HepG2 (cell line): ENCODE results near the gene NHSL1. TPM values are rescaled to one million over a fixed set of nuclear protein-coding genes. Genes with fewer than 3 reads are reported as not detected.

Experiments used
- AGO1 ChIP-seq: fragments of 200-400 bp; formaldehyde crosslinking; IDR thresholded peaks from 2 replicates; pipeline ENCODE4 v1.6.1; 2017; ENCODE audit warnings: mild to moderate bottlenecking, low read depth, low read length, moderate library complexity; ENCODE audit not compliant: poor library complexity, severe bottlenecking
- ETV5 ChIP-seq: IDR thresholded peaks from 2 replicates; pipeline ENCODE4 v1.6.1; 2018; ENCODE audit warnings: missing biosample characterization, missing genetic modification reagents, inconsistent platforms, borderline replicate concordance
- FLYWCH1 ChIP-seq: sonication (generic); formaldehyde crosslinking; IDR thresholded peaks from 2 replicates; pipeline ENCODE4 v1.8.1; 2023; ENCODE audit warnings: mild to moderate bottlenecking, missing genetic modification reagents
- HDAC2 ChIP-seq: sonication (generic); formaldehyde crosslinking; IDR thresholded peaks from 2 replicates; pipeline ENCODE4 v1.4.0; 2020; ENCODE audit warnings: missing genetic modification reagents
- KMT2A ChIP-seq: sonication (generic); formaldehyde crosslinking; IDR thresholded peaks from 2 replicates; pipeline ENCODE4 v1.4.0; 2020; ENCODE audit warnings: missing genetic modification reagents
- NCOA5 ChIP-seq: sonication (generic); formaldehyde crosslinking; IDR thresholded peaks from 2 replicates; pipeline ENCODE4 v1.4.0; 2020; ENCODE audit warnings: missing genetic modification reagents
- PTBP1 ChIP-seq: fragments of 200-400 bp; formaldehyde crosslinking; IDR thresholded peaks from 2 replicates; pipeline ENCODE4 v1.6.1; 2018; ENCODE audit warnings: low read length, low read depth; ENCODE audit not compliant: poor library complexity, severe bottlenecking
- SALL1 ChIP-seq: sonication (generic); formaldehyde crosslinking; IDR thresholded peaks from 2 replicates; pipeline ENCODE4 v1.8.0; 2022; ENCODE audit warnings: mild to moderate bottlenecking, missing genetic modification reagents
- XBP1 ChIP-seq: sonication (generic); formaldehyde crosslinking; IDR thresholded peaks from 2 replicates; pipeline ENCODE4 v1.5.0; 2020; ENCODE audit warnings: missing genetic modification reagents
- ZNF33B ChIP-seq: sonication (generic); formaldehyde crosslinking; IDR thresholded peaks from 2 replicates; pipeline ENCODE4 v1.5.1; 2020; ENCODE audit warnings: mild to moderate bottlenecking, missing genetic modification reagents
- ZNF484 ChIP-seq: sonication (generic); formaldehyde crosslinking; IDR thresholded peaks from 2 replicates; pipeline ENCODE4 v1.5.1; 2020; ENCODE audit warnings: mild to moderate bottlenecking, low read depth, missing genetic modification reagents, borderline replicate concordance
- ZNF772 ChIP-seq: sonication (generic); formaldehyde crosslinking; IDR thresholded peaks from 2 replicates; pipeline ENCODE4 v1.5.0; 2020; ENCODE audit warnings: mild to moderate bottlenecking, missing genetic modification reagents
- ZNF883 ChIP-seq: sonication (generic); formaldehyde crosslinking; IDR thresholded peaks from 2 replicates; pipeline ENCODE4 v1.5.1; 2020; ENCODE audit warnings: mild to moderate bottlenecking, missing genetic modification reagents; ENCODE audit errors: not compliant biosample characterization
- polyA plus RNA-seq, 8 experiments: library from polyadenylated mRNA; depleted of rRNA in 3 of 8; stranded (reverse) in 7 of 8; unstranded in 1 of 8; fragments of >200 nt; fragmentation: Illumina TruSeq in 4 of 8; extraction: Trizol in 4 of 8; gene quantifications; 2 replicates each; pipeline versions ENCODE4 v1.2.1 to v1.2.3, GENCODE V29; 2011 to 2016; ENCODE audit warnings: low read depth in 4 of 8, missing spikeins in 1 of 8, mixed read lengths in 1 of 8; ENCODE audit not compliant: insufficient read depth in 1 of 8
- total RNA-seq, 5 experiments: library from RNA; depleted of rRNA; stranded (reverse); fragments of >200 nt; fragmentation: Illumina TruSeq; extraction: Trizol; gene quantifications; 2 replicates each; pipeline ENCODE4 v1.2.3, GENCODE V29; 2016; ENCODE audit warnings: low read depth in 1 of 5
- TF ChIP-seq, protein P1 (sequence below): sonication (generic); IDR thresholded peaks from 2 replicates; pipeline ENCODE4 v1.6.1; 2016; ENCODE audit warnings: low read depth, borderline replicate concordance
- TF ChIP-seq, protein P2 (sequence below): IDR thresholded peaks from 2 replicates; pipeline ENCODE4 v1.6.1; 2016; ENCODE audit warnings: missing compliant biosample characterization, missing genetic modification reagents, borderline replicate concordance
- TF ChIP-seq, protein P3 (sequence below): sonication (generic); formaldehyde crosslinking; IDR thresholded peaks from 2 replicates; pipeline ENCODE4 v1.4.0; 2020; ENCODE audit warnings: mild to moderate bottlenecking, missing genetic modification reagents
- TF ChIP-seq, protein P4 (sequence below): sonication (generic); formaldehyde crosslinking; IDR thresholded peaks from 2 replicates; pipeline ENCODE4 v1.4.0; 2020; ENCODE audit warnings: mild to moderate bottlenecking, missing genetic modification reagents, borderline replicate concordance
- TF ChIP-seq, protein P5 (sequence below): sonication (generic); formaldehyde crosslinking; IDR thresholded peaks from 2 replicates; pipeline ENCODE4 v1.4.0; 2020; ENCODE audit warnings: missing genetic modification reagents
- TF ChIP-seq, protein P6 (sequence below): sonication (generic); formaldehyde crosslinking; IDR thresholded peaks from 2 replicates; pipeline ENCODE4 v1.4.0; 2020; ENCODE audit warnings: missing genetic modification reagents
- TF ChIP-seq, protein P7 (sequence below): IDR thresholded peaks from 2 replicates; pipeline ENCODE4 v1.6.1; 2016

The NHSL1 gene
- total and polyA plus RNA-seq, 2 of the 13 experiments (the other 11 are each of a cell fraction or from before 2014, with no cell fraction given) = 24.9 to 53.6 TPM

DNA sequence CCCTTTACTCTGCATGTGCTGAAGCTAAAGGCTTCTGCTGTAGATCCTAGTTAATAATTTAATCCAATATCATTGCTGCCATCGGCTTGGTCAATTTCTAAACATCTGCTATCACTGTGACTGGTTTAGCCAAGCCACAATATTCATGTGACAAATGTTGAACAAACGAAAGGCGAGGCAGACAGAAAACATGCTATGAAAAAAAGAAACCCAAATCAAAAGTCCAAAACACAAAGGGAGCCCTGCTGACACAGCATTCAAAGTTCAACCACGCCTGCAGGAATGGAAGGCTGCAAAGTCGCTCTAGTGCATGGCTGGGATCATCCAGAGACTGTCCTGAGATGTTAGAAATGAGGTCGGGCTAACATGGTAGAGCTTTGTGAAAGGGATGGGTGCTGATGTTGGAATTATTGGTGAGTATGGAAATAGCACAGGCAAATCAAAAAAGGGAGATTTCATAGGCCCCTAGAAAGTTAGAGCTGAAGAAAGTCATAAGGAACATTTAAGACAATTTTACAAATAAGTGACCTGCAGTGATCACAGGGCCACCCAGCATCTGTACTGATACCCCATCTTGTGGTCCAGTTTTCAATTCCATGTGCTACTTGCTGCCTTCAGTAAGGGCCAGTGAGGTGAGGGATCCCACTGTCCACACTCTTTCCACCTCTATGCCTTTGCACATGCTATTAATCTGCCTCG lies 8.8 kb upstream of the NHSL1 start (continued):
- TF ChIP-seq ZNF484 (CRISPR knock-in tag) (no peak), ZNF33B (no peak), NCOA5 (CRISPR knock-in tag) (no peak), SALL1 (CRISPR knock-in tag) (peak; percentile 91), HDAC2 (CRISPR knock-in tag) (peak; percentile 83; the same call in 1 of the 2 replicates), ZNF772 (CRISPR knock-in tag) (no peak), KMT2A (peak; percentile 79), ETV5 (peak; percentile 26; the same call in 1 of the 2 replicates), XBP1 (CRISPR knock-in tag) (no peak), AGO1 (no peak), FLYWCH1 (CRISPR knock-in tag) (no peak), ZNF883 (CRISPR knock-in tag) (no peak), PTBP1 (no peak)
- TF ChIP-seq, protein P1, sequence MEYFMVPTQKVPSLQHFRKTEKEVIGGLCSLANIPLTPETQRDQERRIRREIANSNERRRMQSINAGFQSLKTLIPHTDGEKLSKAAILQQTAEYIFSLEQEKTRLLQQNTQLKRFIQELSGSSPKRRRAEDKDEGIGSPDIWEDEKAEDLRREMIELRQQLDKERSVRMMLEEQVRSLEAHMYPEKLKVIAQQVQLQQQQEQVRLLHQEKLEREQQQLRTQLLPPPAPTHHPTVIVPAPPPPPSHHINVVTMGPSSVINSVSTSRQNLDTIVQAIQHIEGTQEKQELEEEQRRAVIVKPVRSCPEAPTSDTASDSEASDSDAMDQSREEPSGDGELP = peak; percentile 36; the same call in 1 of the 2 replicates
- TF ChIP-seq, protein P2, sequence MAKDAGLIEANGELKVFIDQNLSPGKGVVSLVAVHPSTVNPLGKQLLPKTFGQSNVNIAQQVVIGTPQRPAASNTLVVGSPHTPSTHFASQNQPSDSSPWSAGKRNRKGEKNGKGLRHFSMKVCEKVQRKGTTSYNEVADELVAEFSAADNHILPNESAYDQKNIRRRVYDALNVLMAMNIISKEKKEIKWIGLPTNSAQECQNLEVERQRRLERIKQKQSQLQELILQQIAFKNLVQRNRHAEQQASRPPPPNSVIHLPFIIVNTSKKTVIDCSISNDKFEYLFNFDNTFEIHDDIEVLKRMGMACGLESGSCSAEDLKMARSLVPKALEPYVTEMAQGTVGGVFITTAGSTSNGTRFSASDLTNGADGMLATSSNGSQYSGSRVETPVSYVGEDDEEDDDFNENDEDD (CRISPR knock-in tag) = no peak
- TF ChIP-seq, protein P3, sequence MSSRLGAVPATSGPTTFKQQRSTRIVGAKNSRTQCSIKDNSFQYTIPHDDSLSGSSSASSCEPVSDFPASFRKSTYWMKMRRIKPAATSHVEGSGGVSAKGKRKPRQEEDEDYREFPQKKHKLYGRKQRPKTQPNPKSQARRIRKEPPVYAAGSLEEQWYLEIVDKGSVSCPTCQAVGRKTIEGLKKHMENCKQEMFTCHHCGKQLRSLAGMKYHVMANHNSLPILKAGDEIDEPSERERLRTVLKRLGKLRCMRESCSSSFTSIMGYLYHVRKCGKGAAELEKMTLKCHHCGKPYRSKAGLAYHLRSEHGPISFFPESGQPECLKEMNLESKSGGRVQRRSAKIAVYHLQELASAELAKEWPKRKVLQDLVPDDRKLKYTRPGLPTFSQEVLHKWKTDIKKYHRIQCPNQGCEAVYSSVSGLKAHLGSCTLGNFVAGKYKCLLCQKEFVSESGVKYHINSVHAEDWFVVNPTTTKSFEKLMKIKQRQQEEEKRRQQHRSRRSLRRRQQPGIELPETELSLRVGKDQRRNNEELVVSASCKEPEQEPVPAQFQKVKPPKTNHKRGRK (CRISPR knock-in tag) = no peak
- TF ChIP-seq, protein P4, sequence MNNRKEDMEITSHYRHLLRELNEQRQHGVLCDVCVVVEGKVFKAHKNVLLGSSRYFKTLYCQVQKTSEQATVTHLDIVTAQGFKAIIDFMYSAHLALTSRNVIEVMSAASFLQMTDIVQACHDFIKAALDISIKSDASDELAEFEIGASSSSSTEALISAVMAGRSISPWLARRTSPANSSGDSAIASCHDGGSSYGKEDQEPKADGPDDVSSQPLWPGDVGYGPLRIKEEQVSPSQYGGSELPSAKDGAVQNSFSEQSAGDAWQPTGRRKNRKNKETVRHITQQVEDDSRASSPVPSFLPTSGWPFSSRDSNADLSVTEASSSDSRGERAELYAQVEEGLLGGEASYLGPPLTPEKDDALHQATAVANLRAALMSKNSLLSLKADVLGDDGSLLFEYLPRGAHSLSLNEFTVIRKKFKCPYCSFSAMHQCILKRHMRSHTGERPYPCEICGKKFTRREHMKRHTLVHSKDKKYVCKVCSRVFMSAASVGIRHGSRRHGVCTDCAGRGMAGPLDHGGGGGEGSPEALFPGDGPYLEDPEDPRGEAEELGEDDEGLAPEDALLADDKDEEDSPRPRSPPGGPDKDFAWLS (CRISPR knock-in tag) = no peak
- TF ChIP-seq, protein P5, sequence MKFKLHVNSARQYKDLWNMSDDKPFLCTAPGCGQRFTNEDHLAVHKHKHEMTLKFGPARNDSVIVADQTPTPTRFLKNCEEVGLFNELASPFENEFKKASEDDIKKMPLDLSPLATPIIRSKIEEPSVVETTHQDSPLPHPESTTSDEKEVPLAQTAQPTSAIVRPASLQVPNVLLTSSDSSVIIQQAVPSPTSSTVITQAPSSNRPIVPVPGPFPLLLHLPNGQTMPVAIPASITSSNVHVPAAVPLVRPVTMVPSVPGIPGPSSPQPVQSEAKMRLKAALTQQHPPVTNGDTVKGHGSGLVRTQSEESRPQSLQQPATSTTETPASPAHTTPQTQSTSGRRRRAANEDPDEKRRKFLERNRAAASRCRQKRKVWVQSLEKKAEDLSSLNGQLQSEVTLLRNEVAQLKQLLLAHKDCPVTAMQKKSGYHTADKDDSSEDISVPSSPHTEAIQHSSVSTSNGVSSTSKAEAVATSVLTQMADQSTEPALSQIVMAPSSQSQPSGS (CRISPR knock-in tag) = no peak; the same call in 1 of the 2 replicates
- TF ChIP-seq, protein P6, sequence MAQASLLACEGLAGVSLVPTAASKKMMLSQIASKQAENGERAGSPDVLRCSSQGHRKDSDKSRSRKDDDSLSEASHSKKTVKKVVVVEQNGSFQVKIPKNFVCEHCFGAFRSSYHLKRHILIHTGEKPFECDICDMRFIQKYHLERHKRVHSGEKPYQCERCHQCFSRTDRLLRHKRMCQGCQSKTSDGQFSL = no peak
- TF ChIP-seq, protein P7, sequence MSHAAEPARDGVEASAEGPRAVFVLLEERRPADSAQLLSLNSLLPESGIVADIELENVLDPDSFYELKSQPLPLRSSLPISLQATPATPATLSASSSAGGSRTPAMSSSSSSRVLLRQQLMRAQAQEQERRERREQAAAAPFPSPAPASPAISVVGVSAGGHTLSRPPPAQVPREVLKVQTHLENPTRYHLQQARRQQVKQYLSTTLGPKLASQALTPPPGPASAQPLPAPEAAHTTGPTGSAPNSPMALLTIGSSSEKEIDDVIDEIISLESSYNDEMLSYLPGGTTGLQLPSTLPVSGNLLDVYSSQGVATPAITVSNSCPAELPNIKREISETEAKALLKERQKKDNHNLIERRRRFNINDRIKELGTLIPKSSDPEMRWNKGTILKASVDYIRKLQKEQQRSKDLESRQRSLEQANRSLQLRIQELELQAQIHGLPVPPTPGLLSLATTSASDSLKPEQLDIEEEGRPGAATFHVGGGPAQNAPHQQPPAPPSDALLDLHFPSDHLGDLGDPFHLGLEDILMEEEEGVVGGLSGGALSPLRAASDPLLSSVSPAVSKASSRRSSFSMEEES (CRISPR knock-in tag) = peak; percentile 74; the same call in 1 of the 2 replicates
